ENCODE data around the gene DNASE1L3. TPM values are rescaled to one million over a fixed set of nuclear protein-coding genes. Genes with fewer than 3 reads are reported as not detected.
"Not testable (repeated sequence)": the region's sequence is repeated elsewhere in the genome, so short reads cannot be mapped to it uniquely, and the experiment has no call there.

Gene DNASE1L3
- total RNA-seq, 1 experiment from 2014 or later, result not detected

DNA sequence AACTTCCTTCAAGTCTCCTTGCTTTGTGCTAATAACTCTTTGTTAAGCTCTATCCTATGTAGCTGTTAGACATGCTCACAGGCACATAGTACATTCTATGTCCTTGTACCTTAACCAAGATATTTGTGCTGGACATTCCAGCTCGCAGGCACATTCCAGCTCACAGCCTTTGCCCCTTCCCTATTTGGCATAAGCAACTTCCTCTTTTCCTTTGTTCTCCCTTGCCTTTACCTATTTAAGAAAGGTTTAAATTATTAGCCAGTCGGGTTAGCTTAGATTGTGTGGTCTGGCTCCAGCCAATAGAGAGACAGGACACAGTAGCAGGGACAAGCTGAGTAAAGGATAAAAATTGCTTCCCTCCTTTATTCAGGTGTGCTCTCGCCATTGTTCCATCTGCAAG lies 9.3 kb downstream of the DNASE1L3 start:
- not testable (repeated sequence) for DNase-seq (ENCODE audit: low read depth)

DNA sequence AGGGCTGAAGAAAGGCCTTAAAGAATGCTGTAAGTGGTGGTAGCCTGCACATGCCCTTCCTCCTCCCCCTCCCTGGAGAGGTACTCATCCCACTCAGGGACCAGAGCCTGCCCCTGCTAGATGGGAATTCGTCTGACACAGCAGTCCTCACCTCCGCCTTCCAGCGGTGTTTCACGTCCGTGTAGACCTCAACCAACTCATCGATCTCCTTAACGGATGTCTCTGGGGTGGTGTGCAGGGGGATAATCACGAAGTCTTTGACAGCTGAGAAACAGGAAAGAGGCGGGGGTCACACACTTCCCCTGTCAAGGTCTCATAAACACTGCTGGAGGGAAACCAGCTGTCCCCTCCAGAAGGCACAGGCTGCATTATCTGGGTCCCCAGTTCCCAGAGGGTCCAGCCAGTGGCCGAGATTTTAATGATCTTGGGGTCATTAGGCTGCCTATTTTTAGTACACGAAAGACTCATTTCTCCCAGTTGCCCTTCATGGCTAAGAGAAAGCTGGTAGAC lies 9.9 kb downstream of the DNASE1L3 start:
- no peak for DNase-seq (ENCODE audit: low read depth)

DNA sequence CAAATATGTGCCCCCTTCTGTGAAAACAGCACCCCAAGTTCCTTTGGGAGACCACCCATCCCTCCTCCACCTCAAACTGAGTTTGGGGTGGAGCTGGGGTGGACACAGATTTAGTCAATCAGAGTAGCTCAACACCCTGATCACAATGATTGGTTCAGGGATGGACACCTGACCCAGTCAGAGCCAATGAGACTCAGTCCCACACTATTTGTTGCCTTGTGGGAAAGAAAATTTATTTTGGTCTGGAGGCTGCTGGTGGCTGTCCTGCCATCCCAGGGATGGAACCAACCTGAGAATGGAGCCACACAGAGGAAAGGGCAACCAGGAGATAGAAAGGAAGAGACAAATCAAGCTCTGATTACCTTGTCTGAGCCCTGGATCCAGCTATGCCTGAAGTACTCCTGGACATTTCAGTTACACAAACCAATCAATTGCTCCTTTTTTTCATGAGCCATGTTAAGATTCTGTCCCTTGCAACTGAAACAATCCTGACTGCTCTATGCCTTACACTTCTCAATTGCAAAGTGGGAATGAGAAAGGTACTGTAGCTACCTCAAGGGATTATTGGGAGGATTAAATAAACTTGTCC lies 10.6 kb downstream of the DNASE1L3 start:
- DNase-seq (ENCODE audit: low read depth), result no peak

DNA sequence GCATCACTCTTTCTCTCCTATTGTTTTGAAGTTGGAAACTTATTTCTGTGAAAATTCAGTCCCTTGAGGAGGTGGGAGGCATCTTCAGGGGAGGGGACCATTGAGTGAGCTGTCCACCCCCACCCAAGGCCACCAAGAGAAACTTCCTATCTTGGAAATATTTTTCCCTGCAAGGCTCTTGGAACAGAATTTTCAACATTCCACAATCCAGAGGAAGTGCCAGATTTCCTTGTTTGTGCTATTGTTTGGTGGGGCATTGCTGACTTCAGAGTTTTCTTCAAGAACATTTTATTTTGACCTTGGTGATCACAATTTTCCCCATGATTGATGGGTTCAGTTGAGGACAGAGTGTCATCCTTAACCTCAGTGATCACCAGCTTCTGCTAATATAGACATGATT lies 12.0 kb downstream of the DNASE1L3 start:
- DNase-seq (ENCODE audit: low read depth), result no peak

DNA sequence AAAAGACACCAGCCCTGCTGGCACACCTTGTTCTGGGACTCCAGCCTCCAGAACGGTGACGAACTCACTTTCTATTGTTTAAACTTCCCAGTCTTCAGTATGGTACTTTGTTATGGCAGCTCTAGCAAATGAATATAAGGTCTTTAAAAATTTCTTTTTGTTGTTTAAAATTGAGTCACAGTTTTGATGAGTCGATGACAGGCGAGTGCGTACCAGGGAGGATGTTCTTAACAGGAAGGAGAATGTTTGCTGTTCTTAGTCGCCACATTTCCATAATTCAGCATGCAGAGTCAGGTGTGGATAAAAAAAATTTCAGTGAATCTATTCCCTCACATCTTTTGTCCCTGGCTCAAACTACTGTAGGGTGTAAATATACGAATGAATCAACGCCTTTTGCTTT lies 12.4 kb downstream of the DNASE1L3 start:
- DNase-seq (ENCODE audit: low read depth), result no peak

DNA sequence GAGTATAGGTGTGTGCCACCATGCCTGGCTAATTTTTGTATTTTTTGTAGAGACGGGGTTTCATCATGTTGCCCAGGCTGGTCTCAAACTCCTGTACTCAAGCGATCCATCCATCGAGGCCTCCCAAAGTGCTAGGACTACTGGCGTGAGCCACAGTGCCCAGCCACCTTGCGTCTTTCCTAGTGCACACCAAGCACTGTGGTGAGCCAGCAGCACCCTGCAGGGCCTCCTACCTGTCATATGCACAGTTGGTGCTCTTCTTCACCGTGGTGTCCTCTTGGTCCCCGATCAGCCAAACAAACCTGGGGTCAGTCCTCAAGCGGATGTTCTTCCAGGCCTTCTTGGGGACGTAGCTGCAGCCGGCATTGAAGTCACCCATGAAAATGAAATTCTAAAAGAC lies 13.2 kb downstream of the DNASE1L3 start:
- DNase-seq (ENCODE audit: low read depth), result no peak

DNA sequence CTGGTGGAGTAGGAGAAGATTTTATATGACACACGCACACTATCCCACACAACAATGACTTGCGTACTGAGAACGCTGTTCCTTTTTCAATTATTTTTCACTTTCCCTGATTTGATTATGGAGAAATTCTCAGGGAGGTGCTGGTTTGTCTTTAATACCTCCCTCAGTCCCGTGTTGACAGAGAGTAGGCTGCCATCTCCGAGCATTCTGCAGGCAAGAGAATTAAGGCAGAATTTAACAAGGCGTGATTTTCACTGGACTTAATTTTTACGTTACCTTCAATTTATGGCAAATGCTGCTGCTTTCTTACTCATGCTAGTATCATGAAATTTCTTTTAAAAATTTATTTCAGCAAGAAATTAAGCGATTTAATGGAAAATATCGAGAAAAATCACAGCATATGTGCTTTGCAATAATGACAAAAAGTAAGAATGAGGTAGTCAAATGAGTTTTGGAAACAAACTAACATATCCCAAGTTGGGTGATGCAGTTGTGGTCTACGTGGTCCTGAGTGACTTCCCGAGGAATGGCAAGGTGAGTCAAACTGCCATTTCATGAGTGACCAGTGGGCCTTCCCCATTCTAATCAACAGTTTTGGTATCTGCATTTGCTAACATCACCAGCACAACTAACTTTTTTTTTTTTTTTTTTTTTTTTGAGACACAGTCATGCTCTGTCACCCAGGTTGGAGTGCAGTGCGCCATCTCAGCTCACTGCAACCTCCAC lies 16.9 kb downstream of the DNASE1L3 start:
- no peak for DNase-seq (ENCODE audit: low read depth)

DNA sequence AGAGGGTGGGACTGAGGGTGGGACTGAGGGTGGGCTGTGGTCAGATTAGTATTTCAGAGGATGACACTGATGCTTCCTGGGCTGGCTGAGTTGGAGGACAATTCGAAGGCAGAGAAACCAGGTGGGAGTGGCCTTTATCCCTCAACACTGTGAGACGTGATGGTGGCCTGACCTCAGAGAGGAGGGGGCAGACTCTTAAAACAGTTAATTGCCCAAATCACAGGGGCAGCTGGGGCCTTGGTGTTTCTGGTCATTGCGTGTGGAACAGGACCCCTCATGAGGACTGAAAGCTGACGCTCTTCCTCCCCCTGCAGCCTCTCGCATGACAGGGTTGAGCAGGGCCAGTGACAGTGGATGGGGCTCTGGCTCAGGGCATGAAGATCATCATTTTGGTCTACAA lies 18.7 kb downstream of the DNASE1L3 start:
- DNase-seq (ENCODE audit: low read depth), result no peak

DNA sequence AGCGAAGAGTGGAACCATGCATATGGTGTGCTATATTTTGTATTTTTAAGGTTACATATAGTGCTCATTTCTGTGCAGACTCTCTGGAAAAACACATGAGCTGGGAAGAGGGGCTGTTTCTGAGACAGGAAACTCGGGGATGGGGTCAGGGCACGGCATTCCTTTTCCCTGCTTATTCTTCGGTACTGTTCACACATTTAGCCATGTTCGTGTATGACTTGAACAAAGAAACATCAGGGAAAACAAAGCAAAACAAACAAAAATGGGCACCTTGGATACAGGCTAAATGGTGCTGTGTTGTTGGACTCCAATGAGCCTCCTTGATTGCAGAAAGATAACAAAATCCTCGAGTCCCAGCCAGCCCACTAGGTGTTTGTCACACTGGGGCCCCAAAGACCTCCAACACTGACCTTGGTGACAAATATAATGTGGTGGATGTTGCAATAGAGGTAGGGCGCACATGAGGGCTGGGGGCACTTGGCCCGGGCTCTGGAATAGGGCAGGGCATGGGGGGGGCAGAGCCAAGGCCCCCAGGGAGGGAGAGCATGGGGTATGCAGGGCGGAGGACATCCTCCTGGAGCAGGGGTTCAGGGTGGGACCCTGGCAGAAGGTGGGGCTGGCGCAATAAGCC lies 19.3 kb downstream of the DNASE1L3 start:
- no peak for DNase-seq (ENCODE audit: low read depth)

DNA sequence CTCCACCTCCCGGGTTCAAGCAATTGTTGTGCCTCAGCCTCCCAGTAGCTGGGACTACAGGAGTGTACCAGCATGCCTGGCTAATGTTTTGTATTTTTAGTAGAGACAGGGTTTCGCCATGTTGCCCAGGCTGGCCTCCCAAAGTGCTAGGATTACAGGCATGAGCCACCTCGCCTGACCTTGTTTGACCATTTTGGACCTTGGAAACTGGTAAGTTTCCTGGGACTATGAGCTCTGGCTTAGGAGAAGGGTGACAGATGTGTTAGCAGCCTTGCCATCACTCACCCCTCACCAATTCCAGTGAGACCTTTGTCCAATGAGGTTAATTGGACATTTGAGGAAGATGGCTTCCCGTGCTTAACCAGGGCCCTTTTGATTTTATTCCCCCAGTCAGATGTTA lies 19.9 kb downstream of the DNASE1L3 start:
- no peak for DNase-seq (ENCODE audit: low read depth)

DNA sequence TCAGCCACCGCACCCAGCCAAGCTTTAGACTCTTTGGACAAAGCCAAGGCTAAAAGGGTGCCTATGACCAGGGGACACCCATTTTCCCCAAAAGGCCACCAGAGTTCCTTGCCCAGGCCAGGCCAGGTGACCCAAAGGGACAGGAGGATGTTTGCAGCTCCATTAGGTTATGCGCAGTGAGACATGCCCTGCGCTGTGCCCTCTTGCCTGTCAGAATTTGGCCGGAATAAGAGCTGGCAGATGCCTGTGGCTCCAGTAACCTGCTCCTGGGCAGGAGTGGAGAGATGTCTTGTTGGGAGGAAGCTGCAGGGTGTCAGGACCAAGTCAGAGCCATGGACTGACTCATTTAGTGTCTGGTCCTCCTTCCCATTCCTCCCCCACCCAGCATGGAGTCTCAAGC lies 20.5 kb downstream of the DNASE1L3 start:
- DNase-seq (ENCODE audit: low read depth), result no peak

DNA sequence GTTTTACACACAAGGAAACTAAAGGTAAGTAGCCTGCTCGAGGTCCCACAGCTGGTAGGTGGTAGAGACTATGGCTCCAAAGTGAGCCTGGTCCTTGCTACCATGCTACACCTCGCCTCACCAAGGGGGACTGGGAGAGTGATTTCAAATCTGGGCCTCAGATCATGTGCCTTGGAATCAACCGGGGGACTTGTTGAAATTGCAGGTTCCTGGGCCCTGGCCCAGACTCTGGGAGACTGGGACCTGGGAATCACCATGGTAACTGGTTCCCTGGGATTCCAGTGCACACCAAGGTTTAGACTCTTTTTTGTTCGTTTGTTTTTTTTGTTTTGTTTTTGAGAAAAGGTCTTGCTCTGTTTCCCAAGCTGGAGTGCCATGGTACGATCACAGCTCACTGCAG lies 21.1 kb downstream of the DNASE1L3 start:
- DNase-seq (ENCODE audit: low read depth), result no peak

DNA sequence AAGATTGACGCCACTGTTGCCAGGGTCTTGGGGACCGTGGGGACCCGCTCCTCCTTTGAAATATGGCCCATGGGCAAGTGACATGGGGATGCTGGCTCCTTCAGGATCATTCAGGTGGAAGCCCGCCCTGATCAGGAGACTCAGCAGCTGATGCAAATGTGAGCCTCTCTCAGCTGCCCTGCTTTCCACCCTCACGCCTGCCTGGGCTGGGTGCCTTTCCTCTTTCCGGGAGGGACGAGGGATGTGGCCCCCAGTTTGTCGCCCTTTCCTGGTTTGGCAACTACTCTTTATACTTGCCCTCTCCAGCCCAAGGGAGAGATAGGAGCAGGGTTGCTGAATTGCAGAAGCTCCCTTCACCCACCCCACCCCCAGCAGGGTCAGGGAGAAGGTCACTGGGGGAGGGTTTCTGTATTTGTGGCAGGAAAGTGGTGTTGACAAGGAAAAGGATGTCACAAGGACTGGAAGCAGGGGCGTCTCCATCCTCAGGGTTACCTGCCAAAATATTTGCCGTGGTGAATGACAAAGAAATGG lies 21.8 kb downstream of the DNASE1L3 start:
- DNase-seq (ENCODE audit: low read depth), result no peak

DNA sequence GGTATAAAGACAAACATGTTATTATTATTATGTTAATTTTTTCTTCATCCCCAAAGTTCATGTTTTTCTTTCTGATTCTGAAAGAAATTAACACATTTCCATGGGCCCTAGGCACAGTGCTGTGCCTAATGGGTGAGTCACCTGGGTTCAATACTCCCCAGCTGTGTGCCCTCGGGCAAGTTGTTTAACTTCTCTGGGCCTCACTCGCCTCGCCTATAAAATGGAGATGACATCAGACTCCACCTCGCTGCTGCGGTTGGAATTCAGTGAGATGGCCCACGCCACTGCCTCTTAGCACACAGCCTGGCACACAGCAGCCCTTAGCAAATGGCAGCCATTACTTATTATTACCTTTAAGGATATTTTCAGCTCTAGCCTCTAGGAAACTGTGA lies 22.6 kb downstream of the DNASE1L3 start:
- DNase-seq (ENCODE audit: low read depth), result no peak

DNA sequence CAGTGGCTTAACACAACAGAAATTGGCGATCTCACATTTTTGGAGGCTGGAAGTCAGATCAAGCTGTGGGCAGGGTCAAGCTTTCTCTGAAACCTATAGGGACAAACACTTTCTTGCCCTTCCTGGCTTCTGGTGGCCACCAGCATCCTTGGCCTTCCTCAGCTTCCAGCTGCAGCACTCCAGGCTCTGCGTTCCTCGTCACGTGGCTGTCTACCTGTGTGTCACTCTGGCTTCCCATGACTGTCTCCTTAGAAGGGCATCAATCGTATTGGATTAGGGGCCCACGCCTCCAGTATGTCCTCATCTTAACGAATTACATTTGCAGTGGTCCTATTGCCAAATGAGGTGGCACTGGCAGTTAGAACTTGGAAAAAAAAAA lies 25.8 kb downstream of the DNASE1L3 start:
- DNase-seq (ENCODE audit: low read depth), result no peak

DNA sequence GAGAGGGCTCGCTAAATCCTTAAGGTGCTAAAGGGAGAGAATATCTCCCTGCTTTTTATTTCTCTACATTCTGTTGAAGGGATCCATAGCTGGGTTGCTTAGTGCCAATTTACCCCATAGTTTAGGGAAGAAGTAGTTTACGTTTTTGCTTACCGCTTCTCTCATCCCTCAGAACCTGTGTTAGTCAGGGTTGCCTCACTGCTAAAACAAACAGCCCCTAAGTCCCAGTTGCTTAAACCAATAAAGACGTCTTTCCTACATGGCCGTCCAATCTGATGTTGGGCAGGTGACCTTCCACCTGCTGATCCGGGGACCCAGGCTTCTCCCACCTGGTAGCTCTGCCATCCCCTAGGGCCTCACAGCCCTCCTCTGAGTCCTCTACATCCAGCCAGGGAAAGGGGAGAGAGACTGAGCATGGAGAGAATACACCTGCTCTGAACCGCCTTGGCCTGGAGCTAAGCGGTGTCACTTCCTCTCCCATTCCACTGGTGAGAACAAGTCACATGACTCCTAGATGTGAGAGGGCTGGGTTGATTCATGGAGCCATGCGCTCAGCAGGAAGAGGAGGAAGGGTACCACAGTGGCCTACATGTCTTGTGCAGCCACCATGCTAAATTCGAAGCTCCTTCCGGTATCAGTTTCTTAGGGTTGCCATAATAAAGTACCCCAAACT lies 26.3 kb downstream of the DNASE1L3 start:
- no peak for DNase-seq (ENCODE audit: low read depth)

DNA sequence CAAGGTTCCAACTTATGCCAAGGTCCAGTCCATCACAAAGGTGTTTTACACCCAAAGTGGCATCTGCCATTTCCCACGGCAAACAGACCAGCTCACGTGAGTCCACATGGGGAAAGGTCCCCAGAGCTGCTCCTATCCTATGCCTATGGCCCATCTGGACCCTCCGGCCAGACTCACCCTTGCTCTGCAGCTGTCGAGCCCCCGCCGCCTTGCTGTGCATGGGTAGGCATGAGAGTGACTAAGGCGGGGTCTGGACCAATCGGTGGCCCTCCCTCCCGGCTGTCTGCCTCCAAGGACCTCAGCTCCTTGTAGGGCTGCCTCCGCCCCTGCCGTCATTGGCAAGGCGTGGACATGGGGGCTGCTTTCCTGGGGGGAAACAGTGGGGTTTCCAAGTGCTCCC lies 26.9 kb downstream of the DNASE1L3 start:
- no peak for DNase-seq (ENCODE audit: low read depth)

DNA sequence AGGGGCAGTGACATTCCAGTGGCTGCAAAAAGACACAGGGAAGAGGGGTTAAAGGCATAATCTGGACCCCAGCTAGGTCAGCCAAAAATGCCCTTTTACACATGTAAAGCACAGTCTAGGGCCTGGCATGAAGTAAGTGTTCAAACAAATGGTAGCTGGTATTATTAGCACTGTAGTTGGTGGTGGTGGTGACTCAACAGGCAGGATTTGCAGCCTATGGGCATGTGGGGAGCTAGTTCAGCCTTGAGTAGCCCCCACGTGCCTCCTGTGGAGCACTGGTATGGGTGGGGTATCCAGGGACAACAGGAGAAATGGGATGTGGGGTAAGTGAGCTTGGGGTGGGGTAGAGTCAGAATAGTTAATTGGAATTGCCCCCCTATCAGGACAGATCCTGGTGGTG lies 27.6 kb downstream of the DNASE1L3 start:
- DNase-seq (ENCODE audit: low read depth), result no peak

DNA sequence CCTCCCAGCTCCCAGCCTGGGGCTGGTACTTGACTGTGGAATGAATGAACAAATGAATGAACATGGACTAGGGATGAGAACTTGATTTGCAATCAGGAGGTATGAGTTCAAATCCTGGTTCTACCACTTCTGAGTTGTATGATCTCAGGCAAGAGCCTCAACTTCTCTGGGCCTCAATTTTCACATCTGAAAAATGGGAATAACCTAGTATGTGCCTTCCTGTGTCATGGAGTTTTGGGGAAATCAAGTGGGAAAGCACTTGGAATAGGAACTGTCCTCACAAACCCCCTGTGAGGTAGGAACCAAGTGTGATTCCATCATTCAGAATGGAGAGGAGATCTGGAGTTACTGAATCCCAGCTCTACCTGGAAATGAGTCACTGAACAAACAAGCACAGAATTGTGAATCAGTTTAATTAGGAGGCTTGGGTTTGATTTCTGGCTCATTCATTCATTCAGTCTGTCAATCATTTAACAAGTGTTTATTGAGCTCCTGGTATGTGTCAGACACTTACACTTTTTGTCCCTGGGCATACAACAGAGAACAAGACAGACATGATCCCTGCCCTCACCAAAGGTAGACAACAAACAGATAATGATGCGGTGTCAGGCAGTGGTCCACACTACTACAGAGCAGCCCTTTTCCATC lies 29.7 kb downstream of the DNASE1L3 start:
- no peak for DNase-seq (ENCODE audit: low read depth)

DNA sequence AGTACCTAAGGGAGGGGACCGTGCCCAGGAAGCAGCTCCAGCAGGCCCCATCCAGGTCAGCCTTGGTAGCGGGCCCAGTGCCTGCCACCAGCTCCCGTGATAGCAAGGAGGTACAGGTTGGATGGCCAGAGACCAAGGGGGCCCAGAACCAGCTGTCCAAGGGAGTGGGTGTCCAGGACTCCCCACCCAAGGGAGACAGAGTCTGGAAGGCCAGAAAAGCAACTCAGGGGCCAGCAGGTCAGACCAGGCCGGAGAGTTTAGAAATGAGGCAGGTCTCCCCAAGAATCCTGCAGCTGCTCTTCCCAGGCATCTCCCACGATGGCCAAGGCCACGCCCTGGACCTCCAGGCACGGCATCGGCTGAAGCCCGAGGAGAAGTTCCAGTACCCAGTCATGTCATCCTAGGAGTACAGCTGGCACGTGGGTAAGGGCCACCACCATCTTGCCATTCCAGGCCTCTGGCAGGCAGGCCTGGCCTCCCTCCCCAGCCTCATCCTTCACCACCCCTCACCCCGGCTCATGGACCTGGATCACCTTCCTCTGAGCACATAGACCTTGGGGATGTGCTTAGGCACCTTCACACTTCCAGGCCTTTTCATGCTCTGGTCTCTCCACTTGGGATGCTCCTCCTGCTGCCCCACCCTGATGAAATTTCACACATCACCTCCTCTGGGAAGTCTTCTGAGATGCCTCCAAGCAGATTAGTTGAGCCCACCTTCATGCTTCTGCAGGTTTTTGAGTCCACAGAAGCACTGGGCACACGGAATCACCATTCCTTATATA lies 30.5 kb downstream of the DNASE1L3 start:
- no peak for DNase-seq (ENCODE audit: low read depth)

Data from LHCN-M2 (cell line).